ENCODE measurements around the gene RNF138. TPM values are rescaled to one million over a fixed set of nuclear protein-coding genes. Genes with fewer than 3 reads are reported as not detected.

Gene RNF138
- 100 to 1,000 TPM in 1 of 5 donors, 10 to 100 TPM in 4; 61.3 to 103 (median 67.5) TPM for total RNA-seq
- 56.6 TPM for total RNA-seq (2013)
- 50.4 to 319 (median 93.9) reads per million in 29 experiments for total RNA-seq

GRCh38 chr18:32091724-32092421 lies at the start of gene RNF138:
RNF138 (plus strand) TSS chr18:32091874; CDS start chr18:32092777, 903 bp downstream.
- Histone ChIP-seq H3K36me3 (ENCODE audit: control insufficient read depth in 2 of 2, extremely low read depth in 1 of 2, insufficient read depth in 1 of 2, low read length in 1 of 2) (peaks cover 0 to 4% of the 10 kb centered on the region in 2 donors), H3K4me3 (ENCODE audit: control insufficient read depth in 1 of 2, extremely low read depth in 1 of 2, low read length in 1 of 2) (peak within 1 kb of the TSS; percentile 91 to 96), H3K27ac (ENCODE audit: low read length) (peak within 1 kb of the TSS; percentile 98), H3K27me3 (replicated peaks in 1 of 2; ENCODE audit: control insufficient read depth in 2 of 2, extremely low read depth in 1 of 2, insufficient read depth in 2 of 2, low read length in 1 of 2) (no peaks in the 10 kb centered on the region), H3K9me3 (no peaks in the 10 kb centered on the region), H3K4me1 (ENCODE audit: control insufficient read depth in 1 of 2, extremely low read depth in 1 of 2, insufficient read depth in 2 of 2, low read length in 2 of 2) (peaks cover 33 to 42% of the 10 kb centered on the region in 2 experiments)
- Mint-ChIP-seq H3K4me1 (peaks cover 46 to 51% (median 50%) of the 10 kb centered on the region in 3 donors), H3K4me3 (peak within 1 kb of the TSS; percentile 95 to 97 (median 96)), H3K36me3 (peaks cover 18% of the 10 kb centered on the region), H3K9me3 (no peaks in the 10 kb centered on the region), H3K27me3 (no peaks in the 10 kb centered on the region), H3K27ac (peak within 1 kb of the TSS; percentile 97)
- ChIA-PET POLR2A (interaction anchor here (0.5 to 2.3 kb wide), 8 partner anchors 12 to 149 kb away, joined by 3 to 31 read pairs (median 5); partner anchors contain the start of genes RNF125 (in 2 of the 2) and TRAPPC8 (in 2 of the 2)), CTCF (interaction anchor here (0.5 to 1.3 kb wide), 9 partner anchors 20 to 149 kb away, joined by 3 to 12 read pairs (median 4); partner anchors contain the start of genes RNF125 (in 1 of the 2) and TRAPPC8 (in 1 of the 2))
- peak; percentile 67 to 94 (median 86) for DNase-seq
- ATAC-seq (replicated peaks in 1 of 4): peak; percentile 55 to 71 (median 56)
- 1% methylated on average over 62 of the region's 75 CpGs for WGBS (ENCODE audit: insufficient coverage)

GRCh38 chr18:32042337-32042736 lies 49.3 kb upstream of the RNF138 start:
- Histone ChIP-seq H3K27ac (ENCODE audit: low read length) (peak overlapping the region; percentile 28), H3K9me3 (no peaks in the 10 kb centered on the region), H3K36me3 (ENCODE audit: control insufficient read depth in 2 of 2, extremely low read depth in 1 of 2, insufficient read depth in 1 of 2, low read length in 1 of 2) (peaks cover 0 to 47% of the 10 kb centered on the region in 2 donors), H3K4me1 (ENCODE audit: control insufficient read depth in 1 of 2, extremely low read depth in 1 of 2, insufficient read depth in 2 of 2, low read length in 2 of 2) (peaks cover 24 to 45% of the 10 kb centered on the region in 2 experiments), H3K4me3 (ENCODE audit: control insufficient read depth in 1 of 2, extremely low read depth in 1 of 2, low read length in 1 of 2) (no peak overlapping the region), H3K27me3 (replicated peaks in 1 of 2; ENCODE audit: control insufficient read depth in 2 of 2, extremely low read depth in 1 of 2, insufficient read depth in 2 of 2, low read length in 1 of 2) (no peaks in the 10 kb centered on the region)
- Mint-ChIP-seq H3K9me3 (no peaks in the 10 kb centered on the region), H3K4me1 (peaks cover 48 to 60% (median 55%) of the 10 kb centered on the region in 3 donors), H3K4me3 (no peak overlapping the region), H3K27ac (peak overlapping the region; percentile 25 to 36), H3K36me3 (peaks cover 38% of the 10 kb centered on the region), H3K27me3 (no peaks in the 10 kb centered on the region)
- ChIA-PET POLR2A (interaction anchor here (0.6 to 1.4 kb wide), 2 partner anchors 56 to 99 kb away, joined by 4 read pairs; no protein-coding TSS in a partner anchor), CTCF (interaction anchor here (0.6 to 3.5 kb wide), 5 partner anchors 23 to 98 kb away, joined by 3 to 27 read pairs (median 5); partner anchors contain the start of gene RNF125 (in 1 of the 2))
- DNase-seq (no peak), ATAC-seq (replicated peaks in 1 of 4) (no peak)

GRCh38 chr18:32048507-32049091 lies 43.1 kb upstream of the RNF138 start:
- no peaks in the 10 kb centered on the region for H3K9me3 Mint-ChIP-seq
- no peaks in the 10 kb centered on the region for H3K27me3 ChIP-seq (replicated peaks in 1 of 2; ENCODE audit: control insufficient read depth in 2 of 2, extremely low read depth in 1 of 2, insufficient read depth in 2 of 2, low read length in 1 of 2)
- peaks cover 39% of the 10 kb centered on the region for H3K36me3 Mint-ChIP-seq
- 86% methylated on average over 4 of the region's 4 CpGs for WGBS (ENCODE audit: insufficient coverage)
- ChIA-PET CTCF (interaction anchor here in 1 of 2 donors (1.3 kb wide), 1 partner anchor 43 kb away, joined by 3 read pairs; the partner anchor contains the start of gene RNF138), POLR2A (interaction anchor here in 1 of 2 donors (1.3 kb wide), 1 partner anchor 29 kb away, joined by 4 read pairs; no protein-coding TSS in a partner anchor)
- peak overlapping the region in 1 of 3 donors; percentile 49 for H3K4me3 Mint-ChIP-seq
- H3K4me1 Mint-ChIP-seq: peaks cover 27 to 48% (median 42%) of the 10 kb centered on the region in 3 donors
- ATAC-seq (replicated peaks in 1 of 4) (peak in 2 of 4 experiments; percentile 24 to 41), DNase-seq (peak in 1 of 35 experiments; percentile 35)
- peaks cover 0 to 34% of the 10 kb centered on the region in 2 donors for H3K36me3 ChIP-seq (ENCODE audit: control insufficient read depth in 2 of 2, extremely low read depth in 1 of 2, insufficient read depth in 1 of 2, low read length in 1 of 2)
- H3K9me3 ChIP-seq: no peaks in the 10 kb centered on the region
- peak overlapping the region; percentile 80 to 91 for H3K27ac Mint-ChIP-seq
- H3K27me3 Mint-ChIP-seq: no peaks in the 10 kb centered on the region
- H3K4me3 ChIP-seq (ENCODE audit: control insufficient read depth in 1 of 2, extremely low read depth in 1 of 2, low read length in 1 of 2): no peak overlapping the region
- peak overlapping the region; percentile 56 for H3K27ac ChIP-seq (ENCODE audit: low read length)
- peaks cover 20 to 36% of the 10 kb centered on the region in 2 experiments for H3K4me1 ChIP-seq (ENCODE audit: control insufficient read depth in 1 of 2, extremely low read depth in 1 of 2, insufficient read depth in 2 of 2, low read length in 2 of 2)

GRCh38 chr18:32049393-32050171 lies 42.1 kb upstream of the RNF138 start:
- ChIA-PET POLR2A (interaction anchor here (0.6 to 1.5 kb wide), 7 partner anchors 9 to 106 kb away, joined by 4 to 9 read pairs (median 6); partner anchors contain the start of genes RNF125 (in 1 of the 2) and TRAPPC8 (in 1 of the 2)), CTCF (interaction anchor here (0.5 to 1.5 kb wide), 10 partner anchors 9 to 229 kb away, joined by 3 to 15 read pairs (median 3); partner anchors contain the start of gene RNF125 (in 1 of the 2))
- H3K4me1 Mint-ChIP-seq: peaks cover 27 to 52% (median 45%) of the 10 kb centered on the region in 3 donors
- H3K9me3 Mint-ChIP-seq: no peaks in the 10 kb centered on the region
- H3K4me3 ChIP-seq (ENCODE audit: control insufficient read depth in 1 of 2, extremely low read depth in 1 of 2, low read length in 1 of 2): no peak overlapping the region
- H3K36me3 ChIP-seq (ENCODE audit: control insufficient read depth in 2 of 2, extremely low read depth in 1 of 2, insufficient read depth in 1 of 2, low read length in 1 of 2): peaks cover 0 to 38% of the 10 kb centered on the region in 2 donors
- peaks cover 20 to 35% of the 10 kb centered on the region in 2 experiments for H3K4me1 ChIP-seq (ENCODE audit: control insufficient read depth in 1 of 2, extremely low read depth in 1 of 2, insufficient read depth in 2 of 2, low read length in 2 of 2)
- peak overlapping the region; percentile 80 to 91 for H3K27ac Mint-ChIP-seq
- H3K27me3 Mint-ChIP-seq: no peaks in the 10 kb centered on the region
- H3K4me3 Mint-ChIP-seq: peak overlapping the region; percentile 0 to 49 (median 11)
- peak overlapping the region; percentile 56 for H3K27ac ChIP-seq (ENCODE audit: low read length)
- ATAC-seq (replicated peaks in 1 of 4) (peak; percentile 50 to 83 (median 66)), DNase-seq (peak in 34 of 35 experiments; percentile 8 to 71 (median 49))
- 33% methylated on average over 1 of the region's 3 CpGs for WGBS (ENCODE audit: insufficient coverage)
- H3K27me3 ChIP-seq (replicated peaks in 1 of 2; ENCODE audit: control insufficient read depth in 2 of 2, extremely low read depth in 1 of 2, insufficient read depth in 2 of 2, low read length in 1 of 2): no peaks in the 10 kb centered on the region
- peaks cover 41% of the 10 kb centered on the region for H3K36me3 Mint-ChIP-seq
- no peaks in the 10 kb centered on the region for H3K9me3 ChIP-seq

GRCh38 chr18:32056613-32057358 lies 34.9 kb upstream of the RNF138 start:
- H3K4me1 Mint-ChIP-seq: peaks cover 51 to 65% (median 54%) of the 10 kb centered on the region in 3 donors
- H3K36me3 Mint-ChIP-seq: peaks cover 54% of the 10 kb centered on the region
- H3K9me3 ChIP-seq: no peaks in the 10 kb centered on the region
- H3K27ac ChIP-seq (ENCODE audit: low read length): no peak overlapping the region
- no peaks in the 10 kb centered on the region for H3K27me3 ChIP-seq (replicated peaks in 1 of 2; ENCODE audit: control insufficient read depth in 2 of 2, extremely low read depth in 1 of 2, insufficient read depth in 2 of 2, low read length in 1 of 2)
- H3K27ac Mint-ChIP-seq: no peak overlapping the region
- WGBS (ENCODE audit: insufficient coverage): no CpG with 5 or more reads among the region's 3 CpGs
- no peak overlapping the region for H3K4me3 ChIP-seq (ENCODE audit: control insufficient read depth in 1 of 2, extremely low read depth in 1 of 2, low read length in 1 of 2)
- no peak overlapping the region for H3K4me3 Mint-ChIP-seq
- peaks cover 4 to 38% of the 10 kb centered on the region in 2 donors for H3K36me3 ChIP-seq (ENCODE audit: control insufficient read depth in 2 of 2, extremely low read depth in 1 of 2, insufficient read depth in 1 of 2, low read length in 1 of 2)
- no peaks in the 10 kb centered on the region for H3K9me3 Mint-ChIP-seq
- ChIA-PET POLR2A (interaction anchor here (0.6 to 0.7 kb wide), 3 partner anchors 31 to 102 kb away, joined by 3 to 4 read pairs (median 4); no protein-coding TSS in a partner anchor), CTCF (interaction anchor here (0.7 to 1.4 kb wide), 4 partner anchors 16 to 37 kb away, joined by 3 to 6 read pairs (median 3); no protein-coding TSS in a partner anchor)
- H3K27me3 Mint-ChIP-seq: no peaks in the 10 kb centered on the region
- DNase-seq (peak in 1 of 35 experiments; percentile 27), ATAC-seq (replicated peaks in 1 of 4) (peak in 1 of 4 experiments; percentile 19)
- H3K4me1 ChIP-seq (ENCODE audit: control insufficient read depth in 1 of 2, extremely low read depth in 1 of 2, insufficient read depth in 2 of 2, low read length in 2 of 2): peaks cover 2 to 12% of the 10 kb centered on the region in 2 experiments
